Measurements from ENCODE around the gene TTLL3. TPM values are rescaled to one million over a fixed set of nuclear protein-coding genes. Genes with fewer than 3 reads are reported as not detected.

Gene TTLL3
- polyA plus RNA-seq, 1 of the 3 experiments (the other 2 are of a cell fraction): 41.6 TPM

DNA sequence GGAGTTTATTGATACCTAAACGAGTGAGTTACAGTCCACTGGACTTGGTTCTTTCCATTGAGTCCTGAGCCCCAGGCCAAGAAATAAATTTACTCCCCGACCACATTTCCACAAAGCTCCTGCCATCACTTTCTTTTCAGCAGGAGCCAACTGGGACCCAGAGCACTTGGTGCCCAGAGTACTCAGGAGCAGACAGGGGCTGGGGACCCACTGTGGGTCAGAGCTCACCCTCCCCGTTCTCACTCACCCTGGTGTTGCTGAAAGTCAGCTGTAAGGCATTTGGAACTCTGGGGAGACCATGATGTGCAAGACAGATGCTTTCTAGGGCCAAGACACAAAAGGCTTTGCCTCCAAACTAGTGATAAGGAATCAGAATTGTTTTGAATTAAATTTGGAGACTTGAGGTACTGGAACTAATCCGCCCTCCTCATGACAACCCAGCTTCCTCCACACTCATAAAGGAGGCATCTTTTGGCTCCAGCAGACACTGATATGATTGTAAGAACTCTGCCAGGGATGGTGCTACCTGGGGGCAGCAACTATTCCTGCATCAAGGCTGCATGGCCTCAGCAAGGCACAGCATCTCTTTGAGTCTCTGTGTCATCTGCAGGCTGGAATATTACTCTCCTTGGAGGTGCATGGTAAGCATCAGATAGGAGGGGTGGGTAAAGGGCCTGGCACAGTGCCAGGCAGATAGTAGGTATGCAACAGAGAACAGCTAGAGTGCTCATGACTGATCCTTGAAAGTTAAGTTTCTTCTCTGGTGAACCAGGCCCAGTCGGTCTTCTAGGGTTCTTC is 33.0 kb upstream of the TTLL3 start:
- CTCF ChIA-PET: interaction anchor here (0.5 kb wide), 1 partner anchor 51 kb away, joined by 3 read pairs; no protein-coding TSS in a partner anchor
- Histone ChIP-seq H3K9ac (no peak overlapping the region), H3K4me3 (ENCODE audit: low read depth in 2 of 2, low read length in 1 of 2) (no peak overlapping the region), H3K36me3 (replicated peaks in 1 of 2; ENCODE audit: control insufficient read depth in 1 of 2, insufficient read depth in 2 of 2, low read length in 1 of 2) (peaks cover 2 to 11% of the 10 kb centered on the region in 2 experiments), H2AFZ (ENCODE audit: low read depth) (no peak overlapping the region), H3F3A (replicated peaks; ENCODE audit: insufficient read depth) (peaks cover 13% of the 10 kb centered on the region), H3K9me2 (no peaks in the 10 kb centered on the region), H3K4me2 (no peak overlapping the region), H3K9me3 (no peaks in the 10 kb centered on the region), H3K4me1 (ENCODE audit: control insufficient read depth in 1 of 2, insufficient read depth in 2 of 2, low read depth in 1 of 2, low read length in 1 of 2) (no peaks in the 10 kb centered on the region), H3K79me2 (ENCODE audit: insufficient read depth) (no peaks in the 10 kb centered on the region), H4K20me1 (ENCODE audit: insufficient read depth) (no peaks in the 10 kb centered on the region), H3K27ac (ENCODE audit: low read depth in 2 of 2, low read length in 1 of 2) (no peak overlapping the region), H3K27me3 (ENCODE audit: insufficient read depth) (no peaks in the 10 kb centered on the region)
- POLR2A ChIA-PET: interaction anchor here (1.1 kb wide), 1 partner anchor 15 kb away, joined by 4 read pairs; the partner anchor contains the start of genes ARPC4 and TADA3
- no peak for DNase-seq
- no peak for TF ChIP-seq EP300 (IDR thresholded peaks at IDR 0.05; ENCODE audit: borderline replicate concordance in 1 of 2, low read depth in 1 of 2, low read length in 1 of 2)
- TF ChIP-seq, protein P1, sequence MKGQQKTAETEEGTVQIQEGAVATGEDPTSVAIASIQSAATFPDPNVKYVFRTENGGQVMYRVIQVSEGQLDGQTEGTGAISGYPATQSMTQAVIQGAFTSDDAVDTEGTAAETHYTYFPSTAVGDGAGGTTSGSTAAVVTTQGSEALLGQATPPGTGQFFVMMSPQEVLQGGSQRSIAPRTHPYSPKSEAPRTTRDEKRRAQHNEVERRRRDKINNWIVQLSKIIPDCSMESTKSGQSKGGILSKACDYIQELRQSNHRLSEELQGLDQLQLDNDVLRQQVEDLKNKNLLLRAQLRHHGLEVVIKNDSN (IDR thresholded peaks at IDR 0.05; ENCODE audit: borderline replicate concordance, low read depth): no peak
- TF ChIP-seq EZH2phosphoT487 (IDR thresholded peaks at IDR 0.05; ENCODE audit: borderline replicate concordance, low read depth): no peak
- TF ChIP-seq SIN3A (IDR thresholded peaks at IDR 0.05; ENCODE audit: borderline replicate concordance, low read depth, low read length): no peak
- TF ChIP-seq CHD2 (IDR thresholded peaks at IDR 0.05; ENCODE audit: low read length, partially characterized antibody): no peak
- no peak for TF ChIP-seq RFX5 (IDR thresholded peaks at IDR 0.05; ENCODE audit: low read length)
- TF ChIP-seq TEAD4 (IDR thresholded peaks at IDR 0.05; ENCODE audit: borderline replicate concordance, insufficient read depth): no peak
- no peak for TF ChIP-seq SMC3 (IDR thresholded peaks at IDR 0.05; ENCODE audit: low read depth, low read length)
- TF ChIP-seq GATA2 (CRISPR knock-in tag; IDR thresholded peaks at IDR 0.05): no peak
- no peak for TF ChIP-seq MXI1 (IDR thresholded peaks at IDR 0.05; ENCODE audit: low read depth, low read length)
- TF ChIP-seq JUND (IDR thresholded peaks at IDR 0.05): no peak
- no peak for TF ChIP-seq RAD21 (IDR thresholded peaks at IDR 0.05; ENCODE audit: low read length)
- TF ChIP-seq RCOR1 (IDR thresholded peaks at IDR 0.05; ENCODE audit: low read length): no peak
- WGBS (ENCODE audit: low lambda C conversion rate): 75% methylated on average over 5 of the region's 5 CpGs

DNA sequence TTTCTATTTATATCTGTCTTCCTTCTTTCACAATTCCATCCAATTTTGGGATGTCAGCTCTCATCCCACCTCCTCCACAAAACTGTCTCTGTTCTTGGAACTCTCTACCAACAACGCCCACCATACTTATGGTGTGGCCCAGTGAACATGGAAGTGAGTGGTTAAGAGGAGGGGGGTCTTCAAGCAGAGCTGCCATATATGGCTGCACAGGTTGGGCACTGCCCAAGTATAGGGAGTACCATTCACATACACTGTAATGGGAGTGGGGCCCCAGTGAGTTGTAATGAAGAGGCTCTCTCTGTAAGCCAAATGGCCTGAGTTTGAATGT is 32.4 kb upstream of the TTLL3 start:
- no peaks in the 10 kb centered on the region for H3K9me3 ChIP-seq
- peaks cover 13% of the 10 kb centered on the region for H3F3A ChIP-seq (replicated peaks; ENCODE audit: insufficient read depth)
- no peaks in the 10 kb centered on the region for H3K4me1 ChIP-seq (ENCODE audit: control insufficient read depth in 1 of 2, insufficient read depth in 2 of 2, low read depth in 1 of 2, low read length in 1 of 2)
- no peaks in the 10 kb centered on the region for H3K9me2 ChIP-seq
- H3K27me3 ChIP-seq (ENCODE audit: insufficient read depth): no peaks in the 10 kb centered on the region
- H3K27ac ChIP-seq (ENCODE audit: low read depth in 2 of 2, low read length in 1 of 2): peak overlapping the region in 1 of 2 experiments; percentile 6; a peak in 1 of 4 replicates
- 93% methylated on average over 1 of the region's 1 CpG for WGBS (ENCODE audit: low lambda C conversion rate)
- CTCF ChIA-PET: no interaction called here
- H2AFZ ChIP-seq (ENCODE audit: low read depth): no peak overlapping the region
- POLR2A ChIA-PET: interaction anchor here (1.1 kb wide), 2 partner anchors 12 to 15 kb away, joined by 3 to 4 read pairs; partner anchors contain the start of genes ARPC4 and TADA3
- no peak overlapping the region for H3K4me3 ChIP-seq (ENCODE audit: low read depth in 2 of 2, low read length in 1 of 2)
- peaks cover 6 to 16% of the 10 kb centered on the region in 2 experiments for H3K36me3 ChIP-seq (replicated peaks in 1 of 2; ENCODE audit: control insufficient read depth in 1 of 2, insufficient read depth in 2 of 2, low read length in 1 of 2)
- DNase-seq: no peak
- H4K20me1 ChIP-seq (ENCODE audit: insufficient read depth): no peaks in the 10 kb centered on the region
- H3K4me2 ChIP-seq: no peak overlapping the region
- H3K79me2 ChIP-seq (ENCODE audit: insufficient read depth): no peaks in the 10 kb centered on the region
- H3K9ac ChIP-seq: no peak overlapping the region
- TF ChIP-seq, protein P2, sequence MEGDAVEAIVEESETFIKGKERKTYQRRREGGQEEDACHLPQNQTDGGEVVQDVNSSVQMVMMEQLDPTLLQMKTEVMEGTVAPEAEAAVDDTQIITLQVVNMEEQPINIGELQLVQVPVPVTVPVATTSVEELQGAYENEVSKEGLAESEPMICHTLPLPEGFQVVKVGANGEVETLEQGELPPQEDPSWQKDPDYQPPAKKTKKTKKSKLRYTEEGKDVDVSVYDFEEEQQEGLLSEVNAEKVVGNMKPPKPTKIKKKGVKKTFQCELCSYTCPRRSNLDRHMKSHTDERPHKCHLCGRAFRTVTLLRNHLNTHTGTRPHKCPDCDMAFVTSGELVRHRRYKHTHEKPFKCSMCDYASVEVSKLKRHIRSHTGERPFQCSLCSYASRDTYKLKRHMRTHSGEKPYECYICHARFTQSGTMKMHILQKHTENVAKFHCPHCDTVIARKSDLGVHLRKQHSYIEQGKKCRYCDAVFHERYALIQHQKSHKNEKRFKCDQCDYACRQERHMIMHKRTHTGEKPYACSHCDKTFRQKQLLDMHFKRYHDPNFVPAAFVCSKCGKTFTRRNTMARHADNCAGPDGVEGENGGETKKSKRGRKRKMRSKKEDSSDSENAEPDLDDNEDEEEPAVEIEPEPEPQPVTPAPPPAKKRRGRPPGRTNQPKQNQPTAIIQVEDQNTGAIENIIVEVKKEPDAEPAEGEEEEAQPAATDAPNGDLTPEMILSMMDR (IDR thresholded peaks at IDR 0.05): no peak
- TF ChIP-seq GABPA (IDR thresholded peaks at IDR 0.05; ENCODE audit: low read depth) (no peak), SMC3 (IDR thresholded peaks at IDR 0.05; ENCODE audit: low read depth, low read length) (no peak), EZH2phosphoT487 (IDR thresholded peaks at IDR 0.05; ENCODE audit: borderline replicate concordance, low read depth) (no peak), TEAD4 (IDR thresholded peaks at IDR 0.05; ENCODE audit: borderline replicate concordance, insufficient read depth) (no peak), ELF1 (IDR thresholded peaks at IDR 0.05) (no peak)
- TF ChIP-seq, protein P1 (IDR thresholded peaks at IDR 0.05; ENCODE audit: borderline replicate concordance, low read depth): no peak
- TF ChIP-seq, protein P3, sequence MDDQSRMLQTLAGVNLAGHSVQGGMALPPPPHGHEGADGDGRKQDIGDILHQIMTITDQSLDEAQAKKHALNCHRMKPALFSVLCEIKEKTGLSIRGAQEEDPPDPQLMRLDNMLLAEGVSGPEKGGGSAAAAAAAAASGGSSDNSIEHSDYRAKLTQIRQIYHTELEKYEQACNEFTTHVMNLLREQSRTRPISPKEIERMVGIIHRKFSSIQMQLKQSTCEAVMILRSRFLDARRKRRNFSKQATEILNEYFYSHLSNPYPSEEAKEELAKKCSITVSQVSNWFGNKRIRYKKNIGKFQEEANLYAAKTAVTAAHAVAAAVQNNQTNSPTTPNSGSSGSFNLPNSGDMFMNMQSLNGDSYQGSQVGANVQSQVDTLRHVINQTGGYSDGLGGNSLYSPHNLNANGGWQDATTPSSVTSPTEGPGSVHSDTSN (IDR thresholded peaks at IDR 0.05): no peak
- TF ChIP-seq, protein P4, sequence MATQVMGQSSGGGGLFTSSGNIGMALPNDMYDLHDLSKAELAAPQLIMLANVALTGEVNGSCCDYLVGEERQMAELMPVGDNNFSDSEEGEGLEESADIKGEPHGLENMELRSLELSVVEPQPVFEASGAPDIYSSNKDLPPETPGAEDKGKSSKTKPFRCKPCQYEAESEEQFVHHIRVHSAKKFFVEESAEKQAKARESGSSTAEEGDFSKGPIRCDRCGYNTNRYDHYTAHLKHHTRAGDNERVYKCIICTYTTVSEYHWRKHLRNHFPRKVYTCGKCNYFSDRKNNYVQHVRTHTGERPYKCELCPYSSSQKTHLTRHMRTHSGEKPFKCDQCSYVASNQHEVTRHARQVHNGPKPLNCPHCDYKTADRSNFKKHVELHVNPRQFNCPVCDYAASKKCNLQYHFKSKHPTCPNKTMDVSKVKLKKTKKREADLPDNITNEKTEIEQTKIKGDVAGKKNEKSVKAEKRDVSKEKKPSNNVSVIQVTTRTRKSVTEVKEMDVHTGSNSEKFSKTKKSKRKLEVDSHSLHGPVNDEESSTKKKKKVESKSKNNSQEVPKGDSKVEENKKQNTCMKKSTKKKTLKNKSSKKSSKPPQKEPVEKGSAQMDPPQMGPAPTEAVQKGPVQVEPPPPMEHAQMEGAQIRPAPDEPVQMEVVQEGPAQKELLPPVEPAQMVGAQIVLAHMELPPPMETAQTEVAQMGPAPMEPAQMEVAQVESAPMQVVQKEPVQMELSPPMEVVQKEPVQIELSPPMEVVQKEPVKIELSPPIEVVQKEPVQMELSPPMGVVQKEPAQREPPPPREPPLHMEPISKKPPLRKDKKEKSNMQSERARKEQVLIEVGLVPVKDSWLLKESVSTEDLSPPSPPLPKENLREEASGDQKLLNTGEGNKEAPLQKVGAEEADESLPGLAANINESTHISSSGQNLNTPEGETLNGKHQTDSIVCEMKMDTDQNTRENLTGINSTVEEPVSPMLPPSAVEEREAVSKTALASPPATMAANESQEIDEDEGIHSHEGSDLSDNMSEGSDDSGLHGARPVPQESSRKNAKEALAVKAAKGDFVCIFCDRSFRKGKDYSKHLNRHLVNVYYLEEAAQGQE (IDR thresholded peaks at IDR 0.05; ENCODE audit: low read depth, low read length): no peak
